ENCODE measurements around the gene OR5AK2. TPM values are rescaled to one million over a fixed set of nuclear protein-coding genes. Genes with fewer than 3 reads are reported as not detected.

Gene OR5AK2
- not detected in 2 replicates for total RNA-seq (2011; cell fraction: chromatin; rRNA removed; ENCODE audit: low replicate concordance)
- total RNA-seq (2011; cell fraction: nucleolus; rRNA removed), result not detected in 2 replicates
- not detected in 2 replicates for total RNA-seq (2011; cell fraction: nucleoplasm; rRNA removed)
- total RNA-seq (2014; rRNA removed) (not detected in 2 replicates), total RNA-seq (2014; rRNA removed; fragmentation: Illumina TruSeq; extraction: Trizol) (not detected in 2 replicates), total RNA-seq (2015; rRNA removed; fragmentation: Illumina TruSeq; extraction: Trizol) (not detected in 2 replicates), total RNA-seq (2021) (not detected in 2 replicates), polyA plus RNA-seq (2011; rRNA removed) (not detected in 2 replicates), polyA plus RNA-seq (2014; fragmentation: Illumina TruSeq; extraction: Trizol) (not detected in 2 replicates), polyA plus RNA-seq (2014; fragmentation: Nextera tagmentation; extraction: Ambion mirVana) (not detected), polyA plus RNA-seq (2014; rRNA removed) (not detected in 2 replicates), polyA minus RNA-seq (2011; rRNA and poly(A)+ RNA removed) (not detected in 2 replicates), Bru-seq, nascent RNA (not detected), BruChase-seq, experiment 1, labeled RNA remaining after a 2-hour chase (not detected), BruChase-seq, experiment 2, labeled RNA remaining after a 6-hour chase (not detected)
- polyA plus RNA-seq (2011; cell fraction: cytosol; rRNA removed), result not detected in 2 replicates
- polyA plus RNA-seq (2011; cell fraction: nucleus; rRNA removed), result not detected in 2 replicates
- not detected in 2 replicates for polyA plus RNA-seq (2012)
- polyA minus RNA-seq (2011; cell fraction: cytosol; rRNA and poly(A)+ RNA removed), result not detected in 2 replicates
- not detected in 2 replicates for polyA minus RNA-seq (2011; cell fraction: nucleus; rRNA and poly(A)+ RNA removed)
- long read RNA-seq, experiment 1, result 0 reads
- long read RNA-seq, experiment 2, result 0 reads
- long read RNA-seq, experiment 3, result 0 reads

GRCh38 chr11:56988614-56989013 lies at the start of gene OR5AK2:
Gene OR5AK2 (plus strand): TSS chr11:56988914. CDS start chr11:56988914, 0 bp downstream.
- H3K9me1 ChIP-seq (ENCODE audit: control insufficient read depth, insufficient read depth, low read length), result no peaks in the 10 kb centered on the region
- intact Hi-C loops (cut with micrococcal nuclease), result no loop called here
- H3K79me2 ChIP-seq (ENCODE audit: control insufficient read depth, insufficient read depth, low read length), result no peaks in the 10 kb centered on the region
- no peaks in the 10 kb centered on the region for H3K27me3 ChIP-seq (ENCODE audit: control insufficient read depth in 2 of 2, insufficient read depth in 2 of 2, low read length in 2 of 2)
- no peak within 1 kb of the TSS for H3K4me3 ChIP-seq
- H3K9ac ChIP-seq (ENCODE audit: insufficient read depth in 1 of 2, low read depth in 2 of 2, low read length in 2 of 2), result no peak within 1 kb of the TSS
- no peak within 1 kb of the TSS for H2AFZ ChIP-seq (ENCODE audit: low read depth, low read length)
- no peaks in the 10 kb centered on the region for H3K9me3 ChIP-seq (replicated peaks; ENCODE audit: control insufficient read depth, insufficient read depth, low read depth, low read length)
- DNase-seq (ENCODE audit: extremely low read depth in 1 of 4, low spot score in 3 of 4), result no peak
- no peak for ATAC-seq
- in situ Hi-C loops (cut with MboI), result no loop called here
- H4K20me1 ChIP-seq (replicated peaks; ENCODE audit: control insufficient read depth, insufficient read depth, low read length), result no peaks in the 10 kb centered on the region
- H3K36me3 ChIP-seq (ENCODE audit: control insufficient read depth, insufficient read depth, low read length), result no peaks in the 10 kb centered on the region
- H3K27ac ChIP-seq (ENCODE audit: extremely low read depth, low read depth, low read length), result no peak within 1 kb of the TSS
- H3K4me1 ChIP-seq (replicated peaks in 1 of 2; ENCODE audit: control insufficient read depth in 2 of 2, insufficient read depth in 2 of 2, low read length in 2 of 2), result no peaks in the 10 kb centered on the region
- BruUV-seq (replicated peaks), result no TSS peak
- FAIRE-seq, result no peak
- WGBS (ENCODE audit: insufficient coverage, low coverage, missing lambda C conversion rate), result 0% methylated on average over 1 of the region's 1 CpG
- CTCF ChIA-PET (ENCODE audit: low intra/inter-chr PET ratio), result no interaction called here
- POLR2A ChIA-PET, result no interaction called here
- no peak within 1 kb of the TSS for H3K4me2 ChIP-seq (ENCODE audit: insufficient read depth, low read length)
- TF ChIP-seq MAFF (IDR thresholded peaks at IDR 0.05; ENCODE audit: low read length), result no peak
- TF ChIP-seq BCLAF1 (IDR thresholded peaks at IDR 0.05; ENCODE audit: borderline replicate concordance in 1 of 2, control insufficient read depth in 1 of 2, low read depth in 2 of 2, low read length in 1 of 2), result no peak
- TF ChIP-seq TEAD1 (CRISPR knock-in tag; IDR thresholded peaks at IDR 0.05), result no peak
- TF ChIP-seq ZBTB34 (CRISPR knock-in tag; IDR thresholded peaks at IDR 0.05), result no peak
- TF ChIP-seq MYC (IDR thresholded peaks at IDR 0.05; ENCODE audit: low read depth, low read length), result no peak
- no peak for TF ChIP-seq MYC (CRISPR knock-in tag; IDR thresholded peaks at IDR 0.05; ENCODE audit: borderline replicate concordance, low read depth)
- no peak for TF ChIP-seq TAF9B (IDR thresholded peaks at IDR 0.05; ENCODE audit: partially characterized antibody)
- no peak for TF ChIP-seq HBP1 (CRISPR knock-in tag; IDR thresholded peaks at IDR 0.05)
- TF ChIP-seq THAP7 (CRISPR knock-in tag; IDR thresholded peaks at IDR 0.05), result no peak
